Activated B cell treated with CpG ODN at 0.5 μM for 24 hours (primary cell): Measurements from ENCODE around the gene CHDH. TPM values are rescaled to one million over a fixed set of nuclear protein-coding genes. Genes with fewer than 3 reads are reported as not detected.

Source experiments
- ATAC-seq: fragments of 200-7000 bp; cut with Tn5 transposase; one replicate; pipeline ENCODE4 v1.10.0; 2021; ENCODE audit warnings: low read depth, mild to moderate bottlenecking, moderate library complexity
- CTCF ChIA-PET: fragments of 350-600 bp; sonication (Branson Sonifier 250); formaldehyde crosslinking; loops from one replicate; lab custom pipeline; 2021; ENCODE audit warnings: antibody characterized with exemption; lab: Charles Lee
- POLR2A ChIA-PET: fragments of 350-600 bp; sonication (Branson Sonifier 250); formaldehyde crosslinking; loops from one replicate; lab custom pipeline; 2021; ENCODE audit warnings: antibody characterized with exemption; lab: Charles Lee
- DNase-seq: peaks from one replicate; pipeline ENCODE4 v3.0.0; 2022
- H3K27ac Mint-ChIP-seq: one replicate; pipeline ENCODE4 v1.8.0; 2020; ENCODE audit warnings: mixed read lengths
- H3K27me3 Mint-ChIP-seq: one replicate; pipeline ENCODE4 v1.8.0; 2021; ENCODE audit warnings: mixed read lengths
- H3K36me3 Mint-ChIP-seq: one replicate; pipeline ENCODE4 v1.8.0; 2021; ENCODE audit warnings: low read depth, mixed read lengths
- H3K4me1 Mint-ChIP-seq: one replicate; pipeline ENCODE4 v1.8.0; 2021; ENCODE audit warnings: mixed read lengths
- H3K4me3 Mint-ChIP-seq: one replicate; pipeline ENCODE4 v1.8.0; 2020; ENCODE audit warnings: mild to moderate bottlenecking, mixed read lengths
- H3K9me3 Mint-ChIP-seq: one replicate; pipeline ENCODE4 v1.8.0; 2020; ENCODE audit warnings: mixed read lengths
- CTCF ChIP-seq: fragments of 200-600 bp; IDR thresholded peaks from one replicate; pipeline ENCODE4 v1.8.0; 2022; ENCODE audit warnings: antibody characterized with exemption, mild to moderate bottlenecking
- intact Hi-C: fragments of 100-400 bp; cut with micrococcal nuclease; formaldehyde crosslinking; loops from one replicate; pipeline ENCODE4 v1.15.1; 2024
- total RNA-seq: library from RNA; stranded (reverse); gene quantifications from 2 replicates; pipeline ENCODE4 v1.2.3, GENCODE V29; 2022

Gene CHDH
- total RNA-seq, 1 donor from 2014 or later, result 6.0 TPM

- Mint-ChIP-seq H3K27me3 (no peaks in the 10 kb centered on the region), H3K4me1 (no peaks in the 10 kb centered on the region), H3K4me3 (no peak overlapping the region), H3K9me3 (no peaks in the 10 kb centered on the region), H3K27ac (no peak overlapping the region), H3K36me3 (no peaks in the 10 kb centered on the region)
- DNase-seq, result no peak
- CTCF ChIA-PET, result no interaction called here
- POLR2A ChIA-PET, result no interaction called here
- intact Hi-C loops, result no loop called here
- no peak for TF ChIP-seq CTCF
- ATAC-seq, result no peak
Measured at GRCh38 chr3:53801319-53801718, 44.9 kb downstream of the CHDH start.

GRCh38 chr3:53800041-53800906, 45.9 kb downstream of the CHDH start:
- H3K9me3 Mint-ChIP-seq, result no peaks in the 10 kb centered on the region
- ChIA-PET POLR2A (no interaction called here), CTCF (no interaction called here)
- no peaks in the 10 kb centered on the region for H3K27me3 Mint-ChIP-seq
- no peak for TF ChIP-seq CTCF
- H3K27ac Mint-ChIP-seq, result no peak overlapping the region
- H3K4me3 Mint-ChIP-seq, result no peak overlapping the region
- ATAC-seq (no peak), DNase-seq (no peak)
- no peaks in the 10 kb centered on the region for H3K4me1 Mint-ChIP-seq
- H3K36me3 Mint-ChIP-seq, result no peaks in the 10 kb centered on the region
- intact Hi-C loops, result no loop called here

- no peak overlapping the region for H3K4me3 Mint-ChIP-seq
- intact Hi-C loops, result no loop called here
- no peaks in the 10 kb centered on the region for H3K4me1 Mint-ChIP-seq
Measured at GRCh38 chr3:53799338-53799865, 46.8 kb downstream of the CHDH start.

GRCh38 chr3:53798144-53798543, 48.1 kb downstream of the CHDH start:
- H3K27me3 Mint-ChIP-seq, result no peaks in the 10 kb centered on the region
- no peaks in the 10 kb centered on the region for H3K4me1 Mint-ChIP-seq
- DNase-seq, result no peak
- ChIA-PET CTCF (no interaction called here), POLR2A (no interaction called here)
- H3K36me3 Mint-ChIP-seq, result no peaks in the 10 kb centered on the region
- no peaks in the 10 kb centered on the region for H3K9me3 Mint-ChIP-seq
- H3K4me3 Mint-ChIP-seq, result no peak overlapping the region
- TF ChIP-seq CTCF, result no peak
- ATAC-seq, result no peak
- intact Hi-C loops, result no loop called here
- no peak overlapping the region for H3K27ac Mint-ChIP-seq

More at GRCh38 chr3:53799338-53799865, 46.8 kb downstream of the CHDH start:
- ATAC-seq (no peak), DNase-seq (no peak)
- ChIA-PET CTCF (no interaction called here), POLR2A (no interaction called here)
- H3K36me3 Mint-ChIP-seq, result no peaks in the 10 kb centered on the region
- no peak for TF ChIP-seq CTCF
- H3K27me3 Mint-ChIP-seq, result no peaks in the 10 kb centered on the region
- H3K9me3 Mint-ChIP-seq, result no peaks in the 10 kb centered on the region
- H3K27ac Mint-ChIP-seq, result no peak overlapping the region

GRCh38 chr3:53795789-53796560, 50.2 kb downstream of the CHDH start:
- H3K36me3 Mint-ChIP-seq, result no peaks in the 10 kb centered on the region
- no peaks in the 10 kb centered on the region for H3K4me1 Mint-ChIP-seq
- ChIA-PET CTCF (no interaction called here), POLR2A (no interaction called here)
- intact Hi-C loops, result no loop called here
- no peak for ATAC-seq
- no peak overlapping the region for H3K27ac Mint-ChIP-seq
- H3K4me3 Mint-ChIP-seq, result no peak overlapping the region
- H3K9me3 Mint-ChIP-seq, result no peaks in the 10 kb centered on the region
- TF ChIP-seq CTCF, result no peak
- no peak for DNase-seq
- no peaks in the 10 kb centered on the region for H3K27me3 Mint-ChIP-seq
